ENCODE results near the gene GPRC5C.

The GPRC5C gene

DNA sequence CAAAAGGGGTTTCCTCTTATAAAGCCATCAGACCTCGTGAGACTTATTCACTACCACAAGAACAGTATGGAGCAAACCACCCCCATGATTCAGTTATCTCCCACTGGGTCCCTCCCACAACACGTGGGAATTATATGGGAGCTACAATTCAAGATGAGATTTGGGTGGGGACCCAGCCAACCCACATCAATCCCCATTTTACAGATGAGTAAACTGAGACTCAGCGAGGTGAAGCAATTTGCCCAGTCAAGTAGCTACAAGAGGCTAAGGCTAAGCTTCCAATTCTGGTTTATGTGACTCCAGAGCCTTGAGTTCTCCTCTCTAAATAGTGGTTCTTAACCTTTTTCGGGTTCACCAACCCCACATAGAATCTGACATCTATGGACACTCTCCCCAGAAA is 43.3 kb downstream of the GPRC5C start:
- DNase-seq = no peak

DNA sequence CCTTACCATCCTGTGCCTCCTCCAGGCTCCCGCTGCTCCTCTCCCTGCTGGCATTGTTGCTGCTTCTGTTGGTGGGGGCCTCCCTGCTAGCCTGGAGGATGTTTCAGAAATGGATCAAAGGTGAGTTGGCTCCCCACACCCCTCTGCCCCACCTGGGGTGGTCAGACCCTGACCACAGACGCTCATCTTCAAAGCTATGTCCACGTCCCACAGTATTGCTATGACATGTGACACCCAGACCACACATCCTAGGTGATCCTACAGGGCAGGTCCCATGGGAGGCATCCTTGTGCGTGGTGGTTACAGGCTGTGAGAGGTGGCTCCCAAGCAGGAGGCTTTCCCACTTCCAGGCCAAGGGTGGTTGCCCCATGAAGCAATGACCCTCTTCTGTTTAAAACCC is 45.5 kb downstream of the GPRC5C start:
- DNase-seq = no peak

DNA sequence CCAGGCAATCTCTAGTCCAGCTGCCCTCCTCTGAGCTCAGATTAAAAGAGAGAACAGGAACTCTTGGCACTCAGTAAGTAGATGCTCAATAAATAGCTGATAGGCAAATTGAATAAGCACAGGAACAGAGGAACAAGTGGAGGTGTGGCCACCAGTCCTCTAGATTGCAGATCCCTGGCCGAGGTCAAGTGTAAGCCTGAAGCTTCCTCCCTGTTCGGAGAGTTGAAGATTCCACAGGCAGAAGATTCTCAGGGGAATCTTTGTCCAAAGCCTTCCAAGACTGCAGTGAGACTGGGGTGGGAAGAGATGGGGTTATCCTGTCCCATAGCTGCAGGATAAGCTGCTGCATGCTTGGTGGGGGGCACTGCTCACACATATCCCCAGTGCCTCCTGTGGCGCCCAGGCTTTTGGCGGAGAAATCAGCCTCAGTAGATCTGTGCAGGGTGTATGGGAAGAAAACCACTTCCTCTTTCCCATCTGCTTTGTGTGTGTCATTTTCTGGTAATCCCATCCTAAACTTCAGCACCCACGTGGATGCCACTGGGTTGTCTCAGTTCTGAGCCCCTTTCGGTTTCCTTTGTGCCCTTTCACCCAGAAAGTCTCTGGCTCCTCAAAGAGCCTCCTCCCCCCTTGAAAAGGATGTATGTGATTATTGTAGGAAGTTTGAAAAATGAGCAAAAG is 46.7 kb downstream of the GPRC5C start:
- no peak for DNase-seq

DNA sequence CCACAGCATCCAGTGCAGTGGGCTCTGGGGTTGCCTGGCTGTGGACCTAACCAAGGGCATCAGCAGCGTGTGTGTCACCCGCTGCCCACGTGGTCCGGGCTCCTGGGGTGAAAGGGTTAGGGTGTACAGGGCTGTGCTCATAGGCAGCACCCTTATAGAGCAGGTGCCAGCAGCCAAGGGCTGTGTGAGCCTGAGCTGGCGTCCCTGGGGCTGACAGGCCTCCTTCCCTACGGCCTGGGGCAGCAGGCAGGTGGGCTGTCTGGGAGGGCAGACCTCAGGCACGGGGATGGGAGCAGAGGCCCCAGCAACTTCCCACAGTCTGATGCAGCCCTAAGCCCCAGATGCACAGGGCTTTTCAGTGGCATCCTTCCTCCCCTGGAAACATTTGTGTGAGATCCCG is 48.4 kb downstream of the GPRC5C start:
- DNase-seq = no peak

DNA sequence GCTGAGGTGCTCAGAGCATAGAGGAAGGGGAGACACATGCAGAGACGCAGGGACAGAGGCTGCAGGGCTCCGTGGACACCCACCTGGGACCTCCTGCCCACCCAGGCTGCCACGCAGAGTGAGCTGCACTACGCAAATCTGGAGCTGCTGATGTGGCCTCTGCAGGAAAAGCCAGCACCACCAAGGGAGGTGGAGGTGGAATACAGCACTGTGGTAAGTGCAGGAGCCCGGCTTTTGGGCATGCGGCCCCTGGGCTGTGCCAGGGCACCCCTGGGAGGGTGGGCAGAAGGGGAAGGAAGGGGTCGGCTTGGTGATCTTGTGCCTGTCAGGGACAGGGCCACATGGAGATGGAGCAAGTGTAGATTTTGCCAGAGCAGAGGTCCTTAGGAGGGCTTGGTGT is 49.7 kb downstream of the GPRC5C start:
- DNase-seq = no peak

DNA sequence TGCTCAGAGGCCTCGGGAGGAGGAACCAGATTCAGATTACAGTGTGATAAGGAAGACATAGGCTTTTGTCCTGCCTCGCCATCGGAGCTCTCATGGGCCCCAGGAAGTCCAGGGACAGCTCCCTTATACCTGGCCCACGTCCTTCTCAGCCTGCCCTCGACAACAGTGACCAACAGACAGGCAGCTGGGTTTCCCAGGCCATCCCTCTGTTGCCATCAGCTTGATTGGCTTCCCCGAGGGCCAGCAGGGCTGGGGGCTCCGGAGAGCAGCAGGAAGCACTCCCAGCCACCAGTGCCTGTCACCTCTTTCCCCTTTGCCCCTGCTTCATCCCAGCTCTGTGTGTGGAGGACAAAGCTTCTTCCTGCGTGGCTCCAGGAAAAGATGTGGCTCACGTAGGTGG is 52.2 kb downstream of the GPRC5C start:
- DNase-seq = no peak

DNA sequence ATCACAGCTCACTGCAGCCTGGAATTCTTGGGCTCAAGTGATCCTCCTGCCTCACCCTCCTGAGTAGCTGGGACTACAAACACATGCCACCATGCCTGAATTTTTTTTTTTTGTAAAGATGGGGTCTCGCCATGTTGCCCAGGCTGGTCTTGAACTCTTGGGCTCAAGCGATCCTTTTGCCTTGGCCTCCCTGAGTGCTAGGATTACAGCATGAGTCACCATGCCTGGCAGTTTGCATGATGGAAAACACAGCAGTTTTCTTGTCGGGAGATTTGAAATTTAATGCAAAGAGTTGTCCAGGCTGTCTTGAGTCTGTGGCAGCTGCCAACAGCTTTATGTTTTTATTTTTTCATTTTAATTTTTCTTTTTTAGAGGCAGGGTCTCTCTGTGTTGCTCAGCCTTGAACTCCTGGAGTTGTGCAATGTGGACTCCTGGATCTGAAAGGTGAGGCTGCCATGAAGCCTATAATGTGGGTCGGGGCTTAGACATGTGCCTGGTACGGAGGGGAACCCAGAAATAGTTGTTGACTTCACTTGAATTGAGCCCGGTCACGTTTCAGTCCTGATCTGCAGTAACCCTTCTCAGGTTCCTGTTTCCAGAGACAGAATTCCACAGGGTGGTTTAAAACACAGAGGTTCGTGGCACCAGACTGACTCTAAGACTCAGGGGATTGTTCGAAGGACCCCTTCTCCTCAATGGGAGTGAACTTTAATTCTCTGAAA is 53.3 kb downstream of the GPRC5C start:
- DNase-seq = no peak

DNA sequence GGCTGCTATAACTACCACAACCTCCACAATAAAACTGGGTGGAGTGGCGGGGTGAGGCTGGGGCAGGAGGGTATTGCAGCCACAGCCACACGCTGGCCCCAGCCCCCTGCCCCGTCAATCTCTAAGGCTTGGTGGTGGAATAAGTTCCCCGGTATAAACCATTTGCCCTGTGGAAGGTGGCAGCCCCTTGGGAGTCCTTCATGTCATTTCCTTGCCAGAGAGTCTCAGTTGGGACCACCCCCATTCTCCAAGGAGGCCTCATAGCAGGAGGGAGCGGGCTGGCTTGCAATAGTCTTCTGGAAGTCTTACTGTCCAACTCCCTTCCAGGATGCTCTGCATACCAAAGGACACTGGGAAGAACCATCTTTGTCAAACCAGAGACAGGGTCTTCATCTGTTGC is 54.0 kb downstream of the GPRC5C start:
- no peak for DNase-seq

DNA sequence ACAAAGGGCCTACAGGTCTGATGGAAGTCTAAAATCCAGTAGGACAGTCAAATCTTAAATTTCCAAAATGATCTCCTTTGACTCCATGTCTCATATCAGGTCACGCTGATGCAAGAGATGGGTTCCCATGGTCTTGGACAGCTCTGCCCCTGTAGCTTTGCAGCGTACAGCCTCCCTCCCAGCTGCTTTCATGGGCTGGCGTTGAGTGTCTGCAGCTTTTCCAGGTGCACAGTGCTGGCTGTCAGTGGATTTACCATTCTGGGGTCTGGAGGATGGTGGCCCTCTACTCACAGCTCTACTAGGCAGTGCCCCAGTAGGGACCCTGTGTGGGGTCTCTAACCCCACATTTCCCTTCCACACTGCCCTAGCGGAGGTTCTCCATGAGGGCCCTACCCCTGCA is 56.4 kb downstream of the GPRC5C start:
- DNase-seq = peak; percentile 33

DNA sequence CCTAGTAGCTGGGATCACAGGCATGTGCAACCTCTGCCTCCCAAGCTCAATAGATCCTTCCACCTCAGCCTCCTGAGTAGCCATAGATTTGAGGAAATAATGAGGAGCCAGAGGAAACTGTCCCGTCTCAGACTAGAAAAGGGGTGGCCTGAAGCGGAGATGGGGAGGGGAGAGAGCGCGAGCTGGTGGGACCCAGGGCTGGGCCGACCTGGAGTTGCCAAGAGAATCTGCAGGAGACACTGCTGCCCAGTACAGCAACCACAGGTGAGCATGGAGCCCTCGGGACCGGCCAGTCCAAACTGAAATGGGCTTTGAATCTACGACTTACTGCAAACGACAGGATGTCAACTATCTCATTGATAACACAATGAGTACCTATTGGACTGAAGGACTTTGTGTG is 58.8 kb downstream of the GPRC5C start:
- no peak for DNase-seq

DNA sequence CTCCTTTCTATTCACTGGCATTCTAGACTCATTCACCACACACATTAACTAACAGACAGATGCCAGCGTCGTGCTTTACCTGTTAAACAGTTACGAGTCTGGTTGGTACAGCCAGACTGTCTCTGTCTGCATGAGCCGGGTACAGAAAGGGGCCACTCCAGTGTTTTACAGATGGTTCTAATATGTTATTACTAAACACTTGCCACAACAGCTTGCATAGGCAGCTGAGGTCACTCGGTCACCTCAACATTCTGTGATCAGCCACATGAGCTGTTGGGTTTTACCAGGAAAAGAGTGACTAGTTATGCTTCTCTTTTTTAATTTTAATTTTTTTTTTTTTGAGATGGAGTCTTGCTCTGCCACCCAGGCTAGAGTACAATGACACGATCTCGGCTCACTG is 59.7 kb downstream of the GPRC5C start:
- DNase-seq = no peak

DNA sequence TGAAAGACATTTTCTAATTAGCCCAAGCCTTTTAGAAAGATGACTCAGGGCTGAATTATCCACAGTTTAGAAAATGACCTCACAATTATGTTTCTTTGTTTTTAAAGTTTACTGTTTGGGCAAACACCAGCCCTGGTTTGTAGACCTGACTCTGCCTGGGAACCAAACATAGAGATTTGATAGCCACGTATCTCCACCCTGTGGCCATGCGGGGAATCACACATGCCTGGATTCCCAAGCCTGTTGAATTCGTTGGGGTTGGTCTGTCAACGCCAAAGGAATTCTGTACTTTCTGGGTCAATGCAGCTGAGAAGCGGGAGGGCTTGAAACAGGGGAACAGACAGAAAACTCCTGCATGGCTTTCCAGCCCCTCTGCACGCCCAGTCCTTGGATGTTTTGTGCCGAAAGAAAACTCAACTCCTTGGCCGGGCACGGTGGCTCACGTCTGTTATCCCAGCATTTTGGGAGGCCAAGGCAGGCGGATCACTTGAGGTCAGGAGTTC is 61.5 kb downstream of the GPRC5C start:
- peak; percentile 86 for DNase-seq

Data from activated CD8-positive, alpha-beta memory T cell treated with anti-CD3 and anti-CD28 coated beads for 24 hours (primary cell).